ENCODE results near the gene DDX47.

Gene DDX47

GRCh38 chr12:12822886-12823285 is 9.7 kb downstream of the DDX47 start:
- no peak overlapping the region for H3K27ac ChIP-seq
- no peak for TF ChIP-seq CTCF (IDR thresholded peaks at IDR 0.05)
- no peak for TF ChIP-seq ZFX (IDR thresholded peaks at IDR 0.05; ENCODE audit: borderline replicate concordance)

- TF ChIP-seq ZFX (IDR thresholded peaks at IDR 0.05; ENCODE audit: borderline replicate concordance): no peak
- TF ChIP-seq CTCF (IDR thresholded peaks at IDR 0.05): no peak
- H3K27ac ChIP-seq: no peak overlapping the region
Observed at GRCh38 chr12:12823300-12823699, 10.2 kb downstream of the DDX47 start.

- no peak overlapping the region for H3K27ac ChIP-seq
Observed at GRCh38 chr12:12823811-12824210, 10.7 kb downstream of the DDX47 start.

GRCh38 chr12:12835378-12836146 is 22.4 kb downstream of the DDX47 start:
- no peak for TF ChIP-seq ZFX (IDR thresholded peaks at IDR 0.05; ENCODE audit: borderline replicate concordance)
- TF ChIP-seq CTCF (IDR thresholded peaks at IDR 0.05): no peak
- H3K27ac ChIP-seq: 0 out of 2 replicates have a peak overlapping the region, but pooled peaks have one; percentile 19

More at GRCh38 chr12:12823811-12824210, 10.7 kb downstream of the DDX47 start:
- no peak for TF ChIP-seq ZFX (IDR thresholded peaks at IDR 0.05; ENCODE audit: borderline replicate concordance)
- no peak for TF ChIP-seq CTCF (IDR thresholded peaks at IDR 0.05)

GRCh38 chr12:12836571-12836970 is 23.4 kb downstream of the DDX47 start:
- TF ChIP-seq CTCF (IDR thresholded peaks at IDR 0.05) (no peak), ZFX (IDR thresholded peaks at IDR 0.05; ENCODE audit: borderline replicate concordance) (no peak)
- peak overlapping the region; percentile 14; the same call in 1 of the 2 replicates for H3K27ac ChIP-seq

GRCh38 chr12:12837025-12837812 is 24.1 kb downstream of the DDX47 start:
- peak overlapping the region; percentile 14; the same call in 1 of the 2 replicates for H3K27ac ChIP-seq
- no peak for TF ChIP-seq ZFX (IDR thresholded peaks at IDR 0.05; ENCODE audit: borderline replicate concordance)
- peak; percentile 90 for TF ChIP-seq CTCF (IDR thresholded peaks at IDR 0.05)

GRCh38 chr12:12837813-12838153 is 24.6 kb downstream of the DDX47 start:
- TF ChIP-seq CTCF (IDR thresholded peaks at IDR 0.05) (no peak), ZFX (IDR thresholded peaks at IDR 0.05; ENCODE audit: borderline replicate concordance) (no peak)
- no peak overlapping the region for H3K27ac ChIP-seq

All from 22Rv1 (cell line).